ENCODE data around the gene SYNCRIP.
"Not testable (repeated sequence)": the region's sequence is repeated elsewhere in the genome, so short reads cannot be mapped to it uniquely, and the experiment has no call there.

DNA sequence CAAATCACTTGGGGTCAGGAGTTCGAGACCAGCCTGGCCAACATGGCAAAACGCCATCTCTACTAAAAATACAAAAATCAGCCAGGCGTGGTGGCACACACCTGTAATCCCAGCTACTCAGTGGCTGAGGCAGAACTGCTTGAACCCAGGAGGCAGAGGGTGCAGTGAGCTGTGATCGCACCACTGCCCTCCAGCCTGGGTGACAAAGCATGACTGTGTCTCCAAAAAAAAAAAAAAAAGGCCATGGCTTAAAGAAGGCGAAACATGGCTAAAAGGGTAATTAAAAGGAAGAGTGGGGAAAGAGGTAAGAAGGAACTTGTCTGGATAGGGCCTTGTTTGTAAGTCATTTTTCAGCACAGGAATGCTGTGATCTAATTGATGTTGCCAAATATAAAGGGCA, 11.6 kb downstream of the SYNCRIP start:
- TF ChIP-seq, protein P1, sequence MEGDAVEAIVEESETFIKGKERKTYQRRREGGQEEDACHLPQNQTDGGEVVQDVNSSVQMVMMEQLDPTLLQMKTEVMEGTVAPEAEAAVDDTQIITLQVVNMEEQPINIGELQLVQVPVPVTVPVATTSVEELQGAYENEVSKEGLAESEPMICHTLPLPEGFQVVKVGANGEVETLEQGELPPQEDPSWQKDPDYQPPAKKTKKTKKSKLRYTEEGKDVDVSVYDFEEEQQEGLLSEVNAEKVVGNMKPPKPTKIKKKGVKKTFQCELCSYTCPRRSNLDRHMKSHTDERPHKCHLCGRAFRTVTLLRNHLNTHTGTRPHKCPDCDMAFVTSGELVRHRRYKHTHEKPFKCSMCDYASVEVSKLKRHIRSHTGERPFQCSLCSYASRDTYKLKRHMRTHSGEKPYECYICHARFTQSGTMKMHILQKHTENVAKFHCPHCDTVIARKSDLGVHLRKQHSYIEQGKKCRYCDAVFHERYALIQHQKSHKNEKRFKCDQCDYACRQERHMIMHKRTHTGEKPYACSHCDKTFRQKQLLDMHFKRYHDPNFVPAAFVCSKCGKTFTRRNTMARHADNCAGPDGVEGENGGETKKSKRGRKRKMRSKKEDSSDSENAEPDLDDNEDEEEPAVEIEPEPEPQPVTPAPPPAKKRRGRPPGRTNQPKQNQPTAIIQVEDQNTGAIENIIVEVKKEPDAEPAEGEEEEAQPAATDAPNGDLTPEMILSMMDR (IDR thresholded peaks at IDR 0.05) = not testable (repeated sequence)
- not testable (repeated sequence) for TF ChIP-seq POLR2A (IDR thresholded peaks at IDR 0.05)
